HepG2 (cell line): ENCODE measurements around the gene MINDY1. TPM values are rescaled to one million over a fixed set of nuclear protein-coding genes. Genes with fewer than 3 reads are reported as not detected.

Source experiments
- ASH2L ChIP-seq: fragments of 300-600, 200-600 bp; sonication (generic); IDR thresholded peaks from 2 replicates; pipeline ENCODE4 v1.7.0; 2017; ENCODE audit warnings: low read depth, mild to moderate bottlenecking, moderate library complexity, mixed read lengths, low read length; ENCODE audit not compliant: insufficient read length
- ELF1 ChIP-seq: sonication (generic); formaldehyde crosslinking; IDR thresholded peaks from 2 replicates; pipeline ENCODE4 v1.4.0; 2020; ENCODE audit warnings: missing genetic modification reagents
- GPN1 ChIP-seq: sonication (generic); formaldehyde crosslinking; IDR thresholded peaks from 2 replicates; pipeline ENCODE4 v1.5.1; 2020; ENCODE audit warnings: missing genetic modification reagents, borderline replicate concordance
- HDAC6 ChIP-seq: fragments of 200-600 bp; sonication (generic); IDR thresholded peaks from 2 replicates; pipeline ENCODE4 v1.7.0; 2017; ENCODE audit warnings: mild to moderate bottlenecking, antibody characterized with exemption, low read length, low read depth
- NCOR1 ChIP-seq: fragments of 200-600 bp; sonication (generic); IDR thresholded peaks from 2 replicates; pipeline ENCODE4 v1.7.0; 2017; ENCODE audit warnings: antibody characterized with exemption, low read length, borderline replicate concordance
- SRY ChIP-seq: sonication (generic); formaldehyde crosslinking; IDR thresholded peaks from 2 replicates; pipeline ENCODE4 v1.8.0; 2022; ENCODE audit warnings: mild to moderate bottlenecking, missing genetic modification reagents
- ZFX ChIP-seq: sonication (generic); formaldehyde crosslinking; IDR thresholded peaks from 2 replicates; pipeline ENCODE4 v1.4.0; 2020; ENCODE audit warnings: mild to moderate bottlenecking, low read depth, missing genetic modification reagents, moderate library complexity
- ZKSCAN5 ChIP-seq: sonication (generic); formaldehyde crosslinking; IDR thresholded peaks from 2 replicates; pipeline ENCODE4 v1.5.1; 2020; ENCODE audit warnings: mild to moderate bottlenecking, missing genetic modification reagents
- ZNF138 ChIP-seq: sonication (generic); formaldehyde crosslinking; IDR thresholded peaks from 2 replicates; pipeline ENCODE4 v1.5.0; 2020; ENCODE audit warnings: mild to moderate bottlenecking, low read depth, missing genetic modification reagents
- ZNF891 ChIP-seq: sonication (generic); formaldehyde crosslinking; IDR thresholded peaks from 2 replicates; pipeline ENCODE4 v1.5.0; 2020; ENCODE audit warnings: mild to moderate bottlenecking, missing genetic modification reagents
- polyA plus RNA-seq, 8 experiments: library from polyadenylated mRNA; depleted of rRNA in 3 of 8; stranded (reverse) in 7 of 8; unstranded in 1 of 8; fragments of >200 nt; fragmentation: Illumina TruSeq in 4 of 8; extraction: Trizol in 4 of 8; gene quantifications; 2 replicates each; pipeline versions ENCODE4 v1.2.1 to v1.2.3, GENCODE V29; 2011 to 2016; ENCODE audit warnings: low read depth in 4 of 8, missing spikeins in 1 of 8, mixed read lengths in 1 of 8; ENCODE audit not compliant: insufficient read depth in 1 of 8
- total RNA-seq, 5 experiments: library from RNA; depleted of rRNA; stranded (reverse); fragments of >200 nt; fragmentation: Illumina TruSeq; extraction: Trizol; gene quantifications; 2 replicates each; pipeline ENCODE4 v1.2.3, GENCODE V29; 2016; ENCODE audit warnings: low read depth in 1 of 5
- TF ChIP-seq, protein P1 (sequence below): sonication (generic); formaldehyde crosslinking; IDR thresholded peaks from 2 replicates; pipeline ENCODE4 v1.5.0; 2020; ENCODE audit warnings: missing genetic modification reagents, mild to moderate bottlenecking, borderline replicate concordance
- TF ChIP-seq, protein P2 (sequence below): sonication (generic); formaldehyde crosslinking; IDR thresholded peaks from 2 replicates; pipeline ENCODE4 v1.5.0; 2020; ENCODE audit warnings: missing genetic modification reagents, mild to moderate bottlenecking, borderline replicate concordance
- TF ChIP-seq, protein P3 (sequence below): sonication (generic); formaldehyde crosslinking; IDR thresholded peaks from 2 replicates; pipeline ENCODE4 v1.5.1; 2020; ENCODE audit warnings: missing genetic modification reagents, mild to moderate bottlenecking, borderline replicate concordance
- TF ChIP-seq, protein P4 (sequence below): sonication (generic); formaldehyde crosslinking; IDR thresholded peaks from 2 replicates; pipeline ENCODE4 v1.4.0; 2020; ENCODE audit warnings: mild to moderate bottlenecking, missing genetic modification reagents
- TF ChIP-seq, protein P5 (sequence below): sonication (generic); formaldehyde crosslinking; conservative IDR thresholded peaks from 2 replicates; pipeline ENCODE4 v1.5.0; 2020; ENCODE audit warnings: missing genetic modification reagents
- TF ChIP-seq, protein P6 (sequence below), 2 experiments: sonication (generic) in 1 of 2; formaldehyde crosslinking in 1 of 2; IDR thresholded peaks; 2 replicates each; pipeline versions ENCODE4 v1.4.0 to v1.6.1; 2018 to 2020; ENCODE audit warnings: missing genetic modification reagents in 2 of 2, borderline replicate concordance in 1 of 2, low read depth in 1 of 2, mild to moderate bottlenecking in 1 of 2, missing biosample characterization in 1 of 2
- TF ChIP-seq, protein P7 (sequence below): sonication (generic); formaldehyde crosslinking; IDR thresholded peaks from 2 replicates; pipeline ENCODE4 v1.8.0; 2022; ENCODE audit warnings: missing genetic modification reagents, mild to moderate bottlenecking, inconsistent platforms, borderline replicate concordance
- TF ChIP-seq, protein P8 (sequence below): sonication (generic); formaldehyde crosslinking; IDR thresholded peaks from 2 replicates; pipeline ENCODE4 v1.4.0; 2020; ENCODE audit warnings: missing genetic modification reagents

The MINDY1 gene
- total and polyA plus RNA-seq, 2 of the 13 experiments (the other 11 are each of a cell fraction or from before 2014, with no cell fraction given) = 11.1 to 15.0 TPM

DNA sequence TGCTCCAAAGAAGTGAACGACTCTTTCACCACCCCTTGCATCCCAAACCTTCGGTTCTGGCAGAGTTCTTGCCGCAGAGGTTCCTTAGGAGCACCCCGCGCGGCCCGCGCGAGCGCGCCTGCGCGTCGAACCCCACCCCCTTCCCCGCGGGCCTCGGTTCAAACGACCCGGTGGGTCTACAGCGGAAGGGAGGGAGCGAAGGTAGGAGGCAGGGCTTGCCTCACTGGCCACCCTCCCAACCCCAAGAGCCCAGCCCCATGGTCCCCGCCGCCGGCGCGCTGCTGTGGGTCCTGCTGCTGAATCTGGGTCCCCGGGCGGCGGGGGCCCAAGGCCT is 40.9 kb upstream of the MINDY1 start, which contains the start of gene C1orf56 (continued):
- TF ChIP-seq ELF1 (CRISPR knock-in tag) (no peak), ASH2L (no peak), ZNF891 (no peak; the same call in 1 of the 2 replicates), GPN1 (CRISPR knock-in tag) (no peak), HDAC6 (no peak), ZKSCAN5 (CRISPR knock-in tag) (no peak), SRY (CRISPR knock-in tag) (0 out of 2 replicates have a peak, but pooled peaks have one; percentile 8), ZNF138 (CRISPR knock-in tag) (no peak), NCOR1 (no peak), ZFX (CRISPR knock-in tag) (no peak)
- TF ChIP-seq, protein P1, sequence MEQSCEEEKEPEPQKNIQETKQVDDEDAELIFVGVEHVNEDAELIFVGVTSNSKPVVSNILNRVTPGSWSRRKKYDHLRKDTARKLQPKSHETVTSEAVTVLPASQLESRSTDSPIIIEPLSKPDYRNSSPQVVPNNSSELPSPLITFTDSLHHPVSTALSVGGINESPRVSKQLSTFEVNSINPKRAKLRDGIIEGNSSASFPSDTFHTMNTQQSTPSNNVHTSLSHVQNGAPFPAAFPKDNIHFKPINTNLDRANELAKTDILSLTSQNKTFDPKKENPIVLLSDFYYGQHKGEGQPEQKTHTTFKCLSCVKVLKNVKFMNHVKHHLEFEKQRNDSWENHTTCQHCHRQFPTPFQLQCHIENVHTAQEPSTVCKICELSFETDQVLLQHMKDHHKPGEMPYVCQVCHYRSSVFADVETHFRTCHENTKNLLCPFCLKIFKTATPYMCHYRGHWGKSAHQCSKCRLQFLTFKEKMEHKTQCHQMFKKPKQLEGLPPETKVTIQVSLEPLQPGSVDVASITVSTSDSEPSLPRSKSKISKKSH (CRISPR knock-in tag) = no peak
- TF ChIP-seq, protein P2, sequence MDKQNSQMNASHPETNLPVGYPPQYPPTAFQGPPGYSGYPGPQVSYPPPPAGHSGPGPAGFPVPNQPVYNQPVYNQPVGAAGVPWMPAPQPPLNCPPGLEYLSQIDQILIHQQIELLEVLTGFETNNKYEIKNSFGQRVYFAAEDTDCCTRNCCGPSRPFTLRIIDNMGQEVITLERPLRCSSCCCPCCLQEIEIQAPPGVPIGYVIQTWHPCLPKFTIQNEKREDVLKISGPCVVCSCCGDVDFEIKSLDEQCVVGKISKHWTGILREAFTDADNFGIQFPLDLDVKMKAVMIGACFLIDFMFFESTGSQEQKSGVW (CRISPR knock-in tag) = no peak
- TF ChIP-seq, protein P3, sequence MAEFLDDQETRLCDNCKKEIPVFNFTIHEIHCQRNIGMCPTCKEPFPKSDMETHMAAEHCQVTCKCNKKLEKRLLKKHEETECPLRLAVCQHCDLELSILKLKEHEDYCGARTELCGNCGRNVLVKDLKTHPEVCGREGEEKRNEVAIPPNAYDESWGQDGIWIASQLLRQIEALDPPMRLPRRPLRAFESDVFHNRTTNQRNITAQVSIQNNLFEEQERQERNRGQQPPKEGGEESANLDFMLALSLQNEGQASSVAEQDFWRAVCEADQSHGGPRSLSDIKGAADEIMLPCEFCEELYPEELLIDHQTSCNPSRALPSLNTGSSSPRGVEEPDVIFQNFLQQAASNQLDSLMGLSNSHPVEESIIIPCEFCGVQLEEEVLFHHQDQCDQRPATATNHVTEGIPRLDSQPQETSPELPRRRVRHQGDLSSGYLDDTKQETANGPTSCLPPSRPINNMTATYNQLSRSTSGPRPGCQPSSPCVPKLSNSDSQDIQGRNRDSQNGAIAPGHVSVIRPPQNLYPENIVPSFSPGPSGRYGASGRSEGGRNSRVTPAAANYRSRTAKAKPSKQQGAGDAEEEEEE (CRISPR knock-in tag) = no peak
- TF ChIP-seq, protein P4, sequence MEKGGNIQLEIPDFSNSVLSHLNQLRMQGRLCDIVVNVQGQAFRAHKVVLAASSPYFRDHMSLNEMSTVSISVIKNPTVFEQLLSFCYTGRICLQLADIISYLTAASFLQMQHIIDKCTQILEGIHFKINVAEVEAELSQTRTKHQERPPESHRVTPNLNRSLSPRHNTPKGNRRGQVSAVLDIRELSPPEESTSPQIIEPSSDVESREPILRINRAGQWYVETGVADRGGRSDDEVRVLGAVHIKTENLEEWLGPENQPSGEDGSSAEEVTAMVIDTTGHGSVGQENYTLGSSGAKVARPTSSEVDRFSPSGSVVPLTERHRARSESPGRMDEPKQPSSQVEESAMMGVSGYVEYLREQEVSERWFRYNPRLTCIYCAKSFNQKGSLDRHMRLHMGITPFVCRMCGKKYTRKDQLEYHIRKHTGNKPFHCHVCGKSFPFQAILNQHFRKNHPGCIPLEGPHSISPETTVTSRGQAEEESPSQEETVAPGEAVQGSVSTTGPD = no peak
- TF ChIP-seq, protein P5, sequence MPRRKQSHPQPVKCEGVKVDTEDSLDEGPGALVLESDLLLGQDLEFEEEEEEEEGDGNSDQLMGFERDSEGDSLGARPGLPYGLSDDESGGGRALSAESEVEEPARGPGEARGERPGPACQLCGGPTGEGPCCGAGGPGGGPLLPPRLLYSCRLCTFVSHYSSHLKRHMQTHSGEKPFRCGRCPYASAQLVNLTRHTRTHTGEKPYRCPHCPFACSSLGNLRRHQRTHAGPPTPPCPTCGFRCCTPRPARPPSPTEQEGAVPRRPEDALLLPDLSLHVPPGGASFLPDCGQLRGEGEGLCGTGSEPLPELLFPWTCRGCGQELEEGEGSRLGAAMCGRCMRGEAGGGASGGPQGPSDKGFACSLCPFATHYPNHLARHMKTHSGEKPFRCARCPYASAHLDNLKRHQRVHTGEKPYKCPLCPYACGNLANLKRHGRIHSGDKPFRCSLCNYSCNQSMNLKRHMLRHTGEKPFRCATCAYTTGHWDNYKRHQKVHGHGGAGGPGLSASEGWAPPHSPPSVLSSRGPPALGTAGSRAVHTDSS (CRISPR knock-in tag) = no peak
- TF ChIP-seq, protein P6, sequence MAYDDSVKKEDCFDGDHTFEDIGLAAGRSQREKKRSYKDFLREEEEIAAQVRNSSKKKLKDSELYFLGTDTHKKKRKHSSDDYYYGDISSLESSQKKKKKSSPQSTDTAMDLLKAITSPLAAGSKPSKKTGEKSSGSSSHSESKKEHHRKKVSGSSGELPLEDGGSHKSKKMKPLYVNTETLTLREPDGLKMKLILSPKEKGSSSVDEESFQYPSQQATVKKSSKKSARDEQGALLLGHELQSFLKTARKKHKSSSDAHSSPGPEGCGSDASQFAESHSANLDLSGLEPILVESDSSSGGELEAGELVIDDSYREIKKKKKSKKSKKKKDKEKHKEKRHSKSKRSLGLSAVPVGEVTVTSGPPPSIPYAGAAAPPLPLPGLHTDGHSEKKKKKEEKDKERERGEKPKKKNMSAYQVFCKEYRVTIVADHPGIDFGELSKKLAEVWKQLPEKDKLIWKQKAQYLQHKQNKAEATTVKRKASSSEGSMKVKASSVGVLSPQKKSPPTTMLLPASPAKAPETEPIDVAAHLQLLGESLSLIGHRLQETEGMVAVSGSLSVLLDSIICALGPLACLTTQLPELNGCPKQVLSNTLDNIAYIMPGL (CRISPR knock-in tag; IDR thresholded peaks at IDR 0.05; ENCODE audit: borderline replicate concordance in 1 of 2, low read depth in 1 of 2) = no peak
- TF ChIP-seq, protein P7, sequence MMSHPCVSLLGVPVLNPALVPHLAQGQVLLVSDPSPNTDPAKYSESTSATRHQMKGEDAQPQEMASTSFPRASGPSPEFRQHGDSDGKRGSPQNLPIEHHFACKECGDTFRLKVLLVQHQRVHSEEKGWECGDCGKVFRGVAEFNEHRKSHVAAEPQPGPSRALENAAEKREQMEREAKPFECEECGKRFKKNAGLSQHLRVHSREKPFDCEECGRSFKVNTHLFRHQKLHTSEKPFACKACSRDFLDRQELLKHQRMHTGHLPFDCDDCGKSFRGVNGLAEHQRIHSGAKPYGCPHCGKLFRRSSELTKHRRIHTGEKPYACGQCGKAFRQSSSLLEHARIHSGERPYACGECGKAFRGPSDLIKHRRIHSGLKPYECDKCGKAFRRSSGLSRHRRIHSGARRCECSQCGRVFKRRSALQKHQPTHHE = no peak
- TF ChIP-seq, protein P8, sequence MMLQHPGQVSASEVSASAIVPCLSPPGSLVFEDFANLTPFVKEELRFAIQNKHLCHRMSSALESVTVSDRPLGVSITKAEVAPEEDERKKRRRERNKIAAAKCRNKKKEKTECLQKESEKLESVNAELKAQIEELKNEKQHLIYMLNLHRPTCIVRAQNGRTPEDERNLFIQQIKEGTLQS (CRISPR knock-in tag) = no peak
